ACHN (cell line): Measurements from ENCODE around the gene SMLR1.

ENCODE experiments used
- DNase-seq: peaks from one replicate; pipeline ENCODE4 v3.0.0-alpha.2; 2015
- in situ Hi-C: cut with HindIII; loops from 2 replicates; pipeline ENCODE4 v1.10.0; 2017; ENCODE audit warnings: low sequenced_read_pairs, low pct_ligation_motif_present, low pct_unique_long_range_greater_than_20kb

SMLR1 gene

DNA sequence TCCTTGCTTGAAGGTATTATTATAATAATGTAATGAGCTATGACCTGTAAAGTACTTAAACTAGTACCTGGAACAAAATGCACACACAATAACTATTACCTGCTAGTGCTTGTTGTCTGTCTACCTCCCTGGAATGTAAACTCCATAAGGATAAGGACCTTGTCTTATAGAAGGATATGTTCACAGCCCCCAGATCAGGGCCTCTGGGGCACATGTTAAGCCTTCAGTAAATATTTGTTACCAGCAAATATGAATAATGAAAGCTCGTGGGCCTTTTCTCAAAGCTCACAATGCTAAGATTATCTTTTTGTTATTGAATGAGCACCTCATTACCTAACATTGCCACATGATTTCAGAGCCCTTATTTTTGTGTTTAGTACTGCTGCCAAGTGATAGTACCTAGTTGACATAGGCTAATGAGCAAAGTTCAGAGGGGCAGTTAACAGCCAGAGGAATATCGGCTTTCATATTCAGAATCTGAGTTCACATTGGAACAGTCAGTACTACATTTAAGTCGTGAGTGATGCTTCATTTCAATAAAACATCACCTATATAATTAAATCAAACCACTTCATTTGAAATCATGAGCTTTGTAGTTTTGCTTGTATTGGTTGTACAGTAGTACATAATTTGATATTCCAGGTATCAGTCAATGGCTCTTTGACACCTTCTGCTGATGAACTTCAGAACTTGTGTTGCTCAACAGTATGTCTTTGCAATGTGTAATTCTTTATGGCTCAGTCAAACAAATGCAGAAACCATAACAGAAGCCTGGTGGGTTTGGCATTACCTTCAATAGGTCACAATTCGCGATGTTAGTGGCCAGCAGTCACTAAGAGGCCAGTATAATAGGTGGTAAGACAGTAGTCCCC is 11.8 kb upstream of the SMLR1 start:
- DNase-seq, result no peak
- in situ Hi-C loops, result no loop called here

GRCh38 chr6:130822736-130823135 is 4.5 kb upstream of the SMLR1 start:
- no peak for DNase-seq
- in situ Hi-C loops, result no loop called here

- in situ Hi-C loops, result no loop called here
- no peak for DNase-seq
Observed at GRCh38 chr6:130824978-130825694, 2.1 kb upstream of the SMLR1 start.

DNA sequence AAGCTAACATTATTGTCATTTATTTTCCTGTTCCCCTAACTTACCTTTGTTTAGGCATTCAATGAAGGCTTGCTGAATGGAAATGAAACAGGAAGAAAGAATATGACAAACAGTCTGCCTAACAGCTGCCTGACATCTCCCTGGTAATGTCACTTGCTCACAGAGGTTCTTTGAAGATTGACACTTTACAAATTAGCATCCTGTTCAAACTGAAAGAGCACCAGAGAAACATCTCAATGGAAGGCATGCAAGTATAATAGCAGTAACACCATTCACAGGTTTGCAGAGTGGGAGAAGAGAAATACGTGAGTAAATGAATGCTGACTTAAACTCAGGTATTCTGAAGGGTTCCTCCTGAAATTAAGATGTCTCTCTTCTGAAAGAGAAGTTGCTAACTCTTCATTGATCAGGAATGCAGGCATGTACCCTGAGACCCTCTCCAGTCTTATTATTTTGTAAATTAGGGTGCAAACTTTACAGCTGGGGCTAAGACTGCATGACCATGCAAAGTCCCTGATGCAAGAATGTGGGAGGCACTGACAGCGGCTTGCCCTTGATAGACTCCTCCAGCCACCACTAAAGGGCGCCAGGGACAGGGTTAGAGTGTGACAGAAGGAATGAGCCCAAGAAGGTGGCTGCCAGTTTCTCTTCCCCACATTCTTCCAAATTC is 1.3 kb upstream of the SMLR1 start:
- no peak for DNase-seq
- in situ Hi-C loops, result no loop called here

GRCh38 chr6:130826442-130827246 is 562 bp upstream of the SMLR1 start:
- no peak for DNase-seq
- in situ Hi-C loops, result no loop called here

GRCh38 chr6:130829333-130829910 is 2.2 kb downstream of the SMLR1 start:
- DNase-seq, result no peak
- in situ Hi-C loops, result no loop called here

DNA sequence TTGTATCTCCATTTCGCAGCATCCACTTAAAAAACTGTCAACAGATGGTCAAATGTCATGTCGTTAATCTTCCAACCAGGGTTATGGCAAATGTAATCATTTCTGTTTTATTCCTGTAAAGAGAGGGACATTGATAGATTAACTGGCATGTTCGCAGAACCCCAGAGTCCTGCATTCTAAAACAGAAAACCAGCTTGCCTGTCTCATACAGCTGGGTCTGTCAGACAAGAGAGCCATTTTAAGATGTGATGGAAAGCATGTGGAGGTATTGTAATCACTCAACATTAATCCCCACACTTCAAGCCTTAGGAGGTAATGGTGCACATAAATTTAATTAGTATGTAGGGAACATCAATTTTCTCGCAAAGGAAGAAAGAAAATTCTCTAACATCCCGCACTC is 4.4 kb downstream of the SMLR1 start:
- in situ Hi-C loops, result no loop called here
- DNase-seq, result no peak

- in situ Hi-C loops, result no loop called here
- DNase-seq, result no peak
Observed at GRCh38 chr6:130833569-130833968, 6.4 kb downstream of the SMLR1 start.

GRCh38 chr6:130834482-130835251 is 7.5 kb downstream of the SMLR1 start:
- in situ Hi-C loops, result no loop called here
- DNase-seq, result no peak

DNA sequence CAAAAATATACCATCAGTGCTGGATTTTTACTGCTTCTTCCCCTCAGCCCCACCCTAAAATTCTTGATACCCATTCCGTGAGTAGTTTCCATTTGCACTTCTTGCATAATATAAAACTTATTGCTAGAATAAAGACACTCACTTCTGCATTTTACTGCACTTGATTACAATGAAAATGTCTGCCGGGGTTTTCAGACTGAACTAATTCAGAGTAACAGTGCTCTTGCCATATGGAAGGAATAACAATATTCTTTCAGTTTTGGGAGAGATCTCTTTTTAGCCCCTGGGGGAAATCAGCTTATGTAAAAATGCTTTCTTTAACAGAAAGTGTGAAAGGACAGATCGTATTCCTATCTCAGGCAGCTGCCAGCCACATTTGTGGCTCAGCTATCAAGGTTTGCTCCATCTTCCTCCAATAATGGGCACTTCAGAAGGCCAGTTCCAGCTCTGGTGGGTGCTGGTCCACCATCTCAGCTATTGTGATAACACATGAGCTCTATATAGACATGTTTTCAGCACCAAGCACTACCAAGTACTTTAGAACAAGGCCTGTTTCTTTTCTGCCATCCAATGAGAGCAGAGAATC is 8.9 kb downstream of the SMLR1 start:
- no peak for DNase-seq
- in situ Hi-C loops, result no loop called here

- DNase-seq, result no peak
- in situ Hi-C loops, result no loop called here
Observed at GRCh38 chr6:130837067-130837466, 9.9 kb downstream of the SMLR1 start.

DNA sequence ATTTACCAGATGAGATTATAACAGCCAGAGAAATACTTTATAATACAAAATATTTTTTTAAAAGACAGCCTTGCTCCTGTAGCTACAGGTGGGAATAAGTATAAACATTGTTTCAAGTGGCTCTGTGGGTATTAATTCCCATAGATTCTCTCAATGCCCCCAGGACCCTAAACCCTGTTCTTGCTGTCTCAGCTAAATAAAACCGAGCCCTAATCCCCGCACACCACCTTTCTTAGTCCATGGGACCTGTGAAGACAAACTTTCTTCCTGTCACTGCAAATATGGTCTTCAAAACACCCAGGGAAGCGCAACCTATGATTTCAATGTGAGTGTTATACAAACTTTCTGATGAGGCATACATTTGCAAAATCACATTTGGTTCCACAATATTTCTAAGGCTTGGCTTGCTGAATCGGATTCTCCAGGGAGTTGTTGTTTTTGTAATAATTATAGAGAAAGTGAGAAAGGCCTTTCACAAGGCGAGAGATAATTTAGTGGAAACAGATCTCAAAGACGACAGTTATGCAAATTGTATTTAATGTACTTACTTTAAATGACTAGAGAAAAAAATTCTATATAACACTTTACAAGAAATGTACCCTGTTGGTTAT is 11.1 kb downstream of the SMLR1 start:
- DNase-seq, result no peak
- in situ Hi-C loops, result no loop called here

DNA sequence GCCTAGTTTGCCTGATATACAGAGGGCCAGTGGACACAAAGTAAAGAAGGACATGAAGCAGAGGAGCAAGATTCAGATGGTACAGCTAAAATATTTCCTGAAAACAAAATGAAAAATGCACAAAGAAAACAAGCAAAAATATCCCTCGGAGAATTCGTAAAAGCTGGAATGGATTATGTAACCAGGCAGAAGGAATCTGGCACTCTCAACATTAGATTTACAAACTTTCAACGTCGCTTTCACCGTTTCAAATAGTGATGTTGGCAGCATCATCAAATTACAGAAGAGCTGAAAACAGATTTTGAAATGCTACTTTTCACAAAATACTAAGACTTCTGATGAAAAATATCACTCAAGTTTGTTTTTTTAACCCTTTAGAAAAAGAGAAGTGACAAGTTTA is 11.7 kb downstream of the SMLR1 start:
- in situ Hi-C loops, result no loop called here
- DNase-seq, result no peak

- no peak for DNase-seq
- in situ Hi-C loops, result no loop called here
Observed at GRCh38 chr6:130839379-130839778, 12.2 kb downstream of the SMLR1 start.

- in situ Hi-C loops, result no loop called here
Observed at GRCh38 chr6:130840050-130840449, 12.8 kb downstream of the SMLR1 start.

GRCh38 chr6:130841128-130841728 is 14.0 kb downstream of the SMLR1 start:
- in situ Hi-C loops, result no loop called here
- DNase-seq, result no peak

More at GRCh38 chr6:130840050-130840449, 12.8 kb downstream of the SMLR1 start:
- DNase-seq, result no peak
